MM.1S (cell line): ENCODE results near the gene SMYD4.
"Not testable (repeated sequence)": the region's sequence is repeated elsewhere in the genome, so short reads cannot be mapped to it uniquely, and the experiment has no call there.

Experiments
- DNase-seq: peaks from one replicate; pipeline ENCODE4 v3.0.0-alpha.2; 2015
- H2AFZ ChIP-seq: fragments of 300-600 bp; sonication (generic); 2 replicates; pipeline ENCODE4 v1.6.0; 2016; ENCODE audit warnings: antibody characterized with exemption, low read length
- H3F3A ChIP-seq: fragments of 300-600 bp; sonication (generic); 2 replicates; pipeline ENCODE4 v1.6.1; 2016; ENCODE audit warnings: mild to moderate bottlenecking, antibody characterized with exemption, low read length, moderate library complexity, mixed read lengths; ENCODE audit not compliant: insufficient read depth
- H3K27ac ChIP-seq: fragments of 300-600 bp; sonication (generic); 2 replicates; pipeline ENCODE4 v1.5.1; 2016; ENCODE audit warnings: mild to moderate bottlenecking, low read length
- H3K27me3 ChIP-seq: fragments of 300-600 bp; sonication (generic); replicated peaks from 2 replicates; pipeline ENCODE4 v1.6.0; 2016; ENCODE audit warnings: low read length; ENCODE audit not compliant: insufficient read depth
- H3K36me3 ChIP-seq: fragments of 300-600 bp; sonication (generic); replicated peaks from 2 replicates; pipeline ENCODE4 v1.6.1; 2016; ENCODE audit warnings: mild to moderate bottlenecking, low read length, mixed read lengths; ENCODE audit not compliant: insufficient read depth
- H3K4me1 ChIP-seq: fragments of 300-600 bp; sonication (generic); 2 replicates; pipeline ENCODE4 v1.6.1; 2016; ENCODE audit warnings: low read length, mixed read lengths
- H3K4me2 ChIP-seq: fragments of 300-600 bp; sonication (generic); 2 replicates; pipeline ENCODE4 v1.6.0; 2016; ENCODE audit warnings: low read depth, low read length
- H3K4me3 ChIP-seq: fragments of 300-600 bp; sonication (generic); 2 replicates; pipeline ENCODE4 v1.5.1; 2016; ENCODE audit warnings: low read length, mixed read lengths
- H3K79me2 ChIP-seq: fragments of 300-600 bp; sonication (generic); 2 replicates; pipeline ENCODE4 v1.6.1; 2016; ENCODE audit warnings: mixed run types, low read length, mixed read lengths
- H3K9ac ChIP-seq: fragments of 300-600 bp; sonication (generic); 2 replicates; pipeline ENCODE4 v1.6.1; 2016; ENCODE audit warnings: low read length, mixed read lengths
- H3K9me2 ChIP-seq: fragments of 300-600 bp; sonication (generic); replicated peaks from 2 replicates; pipeline ENCODE4 v1.6.1; 2016; ENCODE audit warnings: mild to moderate bottlenecking, low read length, mixed read lengths; ENCODE audit not compliant: insufficient read depth
- H3K9me3 ChIP-seq: fragments of 300-600 bp; sonication (generic); replicated peaks from 2 replicates; pipeline ENCODE4 v1.6.1; 2016; ENCODE audit warnings: mild to moderate bottlenecking, low read length, mixed read lengths; ENCODE audit not compliant: insufficient read depth
- H4K20me1 ChIP-seq: fragments of 300-600 bp; sonication (generic); 2 replicates; pipeline ENCODE4 v1.6.1; 2016; ENCODE audit warnings: mild to moderate bottlenecking, low read length, moderate library complexity, mixed read lengths; ENCODE audit not compliant: insufficient read depth
- CTCF ChIP-seq: fragments of 300-600 bp; sonication (generic); IDR thresholded peaks from 2 replicates; pipeline ENCODE4 v1.5.1; 2016; ENCODE audit warnings: antibody characterized with exemption, low read length, mixed read lengths
- EZH2 ChIP-seq: fragments of 300-600 bp; sonication (generic); optimal IDR thresholded peaks from 2 replicates; pipeline ENCODE3; 2017; ENCODE audit warnings: low read depth, mild to moderate bottlenecking, antibody characterized with exemption, low read length, mixed read lengths
- EZH2phosphoT487 ChIP-seq: fragments of 300-600 bp; sonication (generic); IDR thresholded peaks from 2 replicates; pipeline ENCODE4 v1.6.1; 2018; ENCODE audit warnings: antibody characterized with exemption, low read length

SMYD4 gene

GRCh38 chr17:1800712-1801111, 29.0 kb downstream of the SMYD4 start:
- no peaks in the 10 kb centered on the region for H3K9me2 ChIP-seq
- H2AFZ ChIP-seq: no peak overlapping the region
- H3K36me3 ChIP-seq: no peaks in the 10 kb centered on the region
- H3K27ac ChIP-seq: no peak overlapping the region
- H3K4me2 ChIP-seq: no peak overlapping the region
- no peaks in the 10 kb centered on the region for H4K20me1 ChIP-seq
- H3K4me3 ChIP-seq: no peak overlapping the region
- no peaks in the 10 kb centered on the region for H3K9me3 ChIP-seq
- H3K79me2 ChIP-seq: no peaks in the 10 kb centered on the region
- no peaks in the 10 kb centered on the region for H3F3A ChIP-seq
- no peaks in the 10 kb centered on the region for H3K27me3 ChIP-seq
- H3K4me1 ChIP-seq: no peaks in the 10 kb centered on the region
- no peak overlapping the region for H3K9ac ChIP-seq
- no peak for DNase-seq
- TF ChIP-seq EZH2 (no peak), EZH2phosphoT487 (no peak), CTCF (no peak)

- no peaks in the 10 kb centered on the region for H3F3A ChIP-seq
- no peaks in the 10 kb centered on the region for H4K20me1 ChIP-seq
- no peaks in the 10 kb centered on the region for H3K36me3 ChIP-seq
- no peaks in the 10 kb centered on the region for H3K27me3 ChIP-seq
- H3K9me2 ChIP-seq: no peaks in the 10 kb centered on the region
- TF ChIP-seq CTCF (no peak), EZH2 (no peak), EZH2phosphoT487 (no peak)
- H3K4me1 ChIP-seq: no peaks in the 10 kb centered on the region
- H3K4me2 ChIP-seq: no peak overlapping the region
- no peak for DNase-seq
- H3K4me3 ChIP-seq: no peak overlapping the region
- H2AFZ ChIP-seq: no peak overlapping the region
- H3K9me3 ChIP-seq: no peaks in the 10 kb centered on the region
- no peaks in the 10 kb centered on the region for H3K79me2 ChIP-seq
- no peak overlapping the region for H3K9ac ChIP-seq
- no peak overlapping the region for H3K27ac ChIP-seq
These were observed 29.5 kb downstream of the SMYD4 start for GRCh38 chr17:1800240-1800639.

- not testable (repeated sequence) for H3K9me2 ChIP-seq, H2AFZ ChIP-seq, H4K20me1 ChIP-seq, H3K9ac ChIP-seq, H3K9me3 ChIP-seq, H3K79me2 ChIP-seq, DNase-seq, H3K4me2 ChIP-seq, H3K27ac ChIP-seq, H3K36me3 ChIP-seq, H3K27me3 ChIP-seq, H3K4me3 ChIP-seq, H3K4me1 ChIP-seq, H3F3A ChIP-seq
These were observed 31.9 kb downstream of the SMYD4 start for GRCh38 chr17:1797846-1798245.

GRCh38 chr17:1797323-1797722, 32.4 kb downstream of the SMYD4 start:
- H4K20me1 ChIP-seq: no peaks in the 10 kb centered on the region
- no peak overlapping the region for H3K9ac ChIP-seq
- no peaks in the 10 kb centered on the region for H3K79me2 ChIP-seq
- H3K4me3 ChIP-seq: no peak overlapping the region
- DNase-seq: no peak
- no peaks in the 10 kb centered on the region for H3F3A ChIP-seq
- no peaks in the 10 kb centered on the region for H3K9me3 ChIP-seq
- H3K36me3 ChIP-seq: no peaks in the 10 kb centered on the region
- no peak overlapping the region for H3K27ac ChIP-seq
- H3K9me2 ChIP-seq: no peaks in the 10 kb centered on the region
- H2AFZ ChIP-seq: no peak overlapping the region
- no peaks in the 10 kb centered on the region for H3K4me1 ChIP-seq
- H3K4me2 ChIP-seq: no peak overlapping the region
- no peaks in the 10 kb centered on the region for H3K27me3 ChIP-seq
- TF ChIP-seq CTCF: no peak
- TF ChIP-seq EZH2: no peak
- no peak for TF ChIP-seq EZH2phosphoT487
